Measurements from ENCODE around the gene SLC16A3. TPM values are rescaled to one million over a fixed set of nuclear protein-coding genes. Genes with fewer than 3 reads are reported as not detected.

Gene SLC16A3
- total RNA-seq, 2 experiments from 2014 or later, result 97.4 to 99.7 TPM

DNA sequence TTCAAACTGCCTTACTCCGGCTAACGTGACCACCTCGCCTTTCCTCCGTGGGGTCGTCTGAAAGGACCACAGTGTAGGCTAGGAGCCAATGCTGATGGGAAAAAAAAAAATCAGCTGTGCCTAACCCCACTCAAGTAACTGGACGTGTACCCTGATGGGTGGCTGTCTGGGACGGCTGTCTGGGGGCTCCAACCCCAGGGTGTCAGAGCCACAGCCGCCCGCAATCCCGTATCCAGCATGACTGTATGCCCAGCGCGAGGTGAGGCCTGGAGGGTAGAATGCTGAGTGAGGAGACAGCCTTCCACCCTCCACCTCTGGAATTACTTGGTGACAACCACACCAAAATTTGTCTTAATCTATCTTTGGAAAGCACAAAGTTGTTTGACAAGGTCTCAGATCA lies 41.8 kb downstream of the SLC16A3 start:
- no peaks in the 10 kb centered on the region for H3K9me3 Mint-ChIP-seq
- ChIA-PET POLR2A (interaction anchor here (0.5 kb wide), 1 partner anchor 19 kb away, joined by 3 read pairs; no protein-coding TSS in a partner anchor), CTCF (interaction anchor here (2.4 kb wide), 1 partner anchor 50 kb away, joined by 5 read pairs; no protein-coding TSS in a partner anchor)
- peaks cover 67% of the 10 kb centered on the region for H3K4me1 Mint-ChIP-seq (ENCODE audit: low read depth)
- no peak for DNase-seq
- H3K27me3 Mint-ChIP-seq, result no peaks in the 10 kb centered on the region
- peak overlapping the region; percentile 81 for H3K27ac Mint-ChIP-seq
- H3K36me3 Mint-ChIP-seq, result peaks cover 51% of the 10 kb centered on the region
- intact Hi-C loops (cut with micrococcal nuclease), result no loop called here
- peak overlapping the region; percentile 45 for H3K4me3 Mint-ChIP-seq

DNA sequence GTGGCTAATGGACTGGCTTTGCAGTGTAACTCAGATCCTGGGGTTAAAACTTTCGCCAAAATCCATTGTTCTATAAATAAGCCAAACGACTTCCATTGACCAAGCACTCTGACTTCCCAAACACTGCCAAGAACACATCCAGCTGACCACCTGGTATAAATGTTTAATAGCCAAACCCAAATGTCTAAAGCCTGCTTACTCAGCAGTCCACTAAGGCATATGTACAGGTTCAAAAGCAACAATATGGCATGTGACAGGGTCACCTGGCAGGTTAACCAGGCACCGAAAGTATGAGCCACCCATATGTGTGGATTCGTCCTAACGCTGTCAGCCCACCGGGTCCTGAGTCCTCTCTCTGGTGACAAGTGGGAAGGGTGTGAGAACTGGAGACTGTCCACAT lies 42.6 kb downstream of the SLC16A3 start:
- Mint-ChIP-seq H3K36me3 (peaks cover 43% of the 10 kb centered on the region), H3K4me1 (ENCODE audit: low read depth) (peaks cover 60% of the 10 kb centered on the region), H3K27me3 (no peaks in the 10 kb centered on the region), H3K9me3 (no peaks in the 10 kb centered on the region), H3K4me3 (peak overlapping the region; percentile 84), H3K27ac (peak overlapping the region; percentile 79)
- no peak for DNase-seq
- ChIA-PET CTCF (no interaction called here), POLR2A (no interaction called here)
- intact Hi-C loops (cut with micrococcal nuclease), result no loop called here

DNA sequence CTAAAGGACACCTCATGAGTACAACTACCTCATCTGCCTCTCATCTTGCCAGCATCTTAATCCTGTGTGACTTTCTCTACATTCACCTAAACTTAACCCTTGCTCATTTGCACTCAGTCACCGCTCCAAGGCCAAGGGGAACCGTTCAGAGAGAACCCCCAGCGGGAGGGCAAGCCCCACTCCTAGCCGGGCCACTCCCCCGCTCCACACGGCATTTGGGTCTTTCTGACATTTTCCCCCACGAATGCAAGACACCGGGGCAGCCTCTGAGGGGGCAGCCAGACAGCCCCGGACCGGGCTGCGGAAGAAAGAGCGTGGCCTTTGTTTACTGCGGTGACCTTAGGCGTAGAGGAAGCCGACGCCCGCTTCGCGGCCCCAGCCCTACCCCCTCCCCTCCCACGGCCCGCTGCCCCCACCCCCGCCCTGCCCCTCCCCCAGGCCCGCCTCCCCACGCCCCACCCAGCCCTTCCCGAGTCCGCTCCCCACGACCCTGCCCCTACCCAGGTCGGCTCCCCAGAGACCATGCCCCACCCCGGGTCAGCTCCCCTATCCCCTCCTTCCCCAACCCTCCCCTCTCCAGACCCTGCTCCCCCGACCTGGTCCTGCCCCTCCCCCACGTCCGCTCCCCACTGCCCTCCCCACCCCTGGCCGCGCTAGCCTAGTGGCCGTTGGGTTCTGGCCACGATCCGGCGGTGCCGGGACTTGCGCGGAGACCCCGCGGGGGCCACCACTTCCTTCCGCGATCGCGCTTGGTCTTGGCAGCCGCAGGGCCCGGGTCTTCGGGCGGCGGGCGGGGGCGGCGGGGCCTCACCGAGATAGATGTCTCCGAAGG lies 43.9 kb downstream of the SLC16A3 start:
- Mint-ChIP-seq H3K27me3 (no peaks in the 10 kb centered on the region), H3K27ac (peak overlapping the region; percentile 98), H3K36me3 (peaks cover 35% of the 10 kb centered on the region), H3K4me3 (peak overlapping the region; percentile 88), H3K4me1 (ENCODE audit: low read depth) (peaks cover 48% of the 10 kb centered on the region), H3K9me3 (no peaks in the 10 kb centered on the region)
- DNase-seq, result peak; percentile 52
- CTCF ChIA-PET, result interaction anchor here (1.3 kb wide), 1 partner anchor 26 kb away, joined by 10 read pairs; no protein-coding TSS in a partner anchor
- POLR2A ChIA-PET, result interaction anchor here (1.3 to 3.7 kb wide), 6 partner anchors 10 to 36 kb away, joined by 3 to 19 read pairs (median 6); no protein-coding TSS in a partner anchor
- intact Hi-C loops (cut with micrococcal nuclease), result loop anchor here (1.0 to 2.0 kb wide), 3 partner anchors 20 to 249 kb away; partner anchors contain the start of gene LRRC45

DNA sequence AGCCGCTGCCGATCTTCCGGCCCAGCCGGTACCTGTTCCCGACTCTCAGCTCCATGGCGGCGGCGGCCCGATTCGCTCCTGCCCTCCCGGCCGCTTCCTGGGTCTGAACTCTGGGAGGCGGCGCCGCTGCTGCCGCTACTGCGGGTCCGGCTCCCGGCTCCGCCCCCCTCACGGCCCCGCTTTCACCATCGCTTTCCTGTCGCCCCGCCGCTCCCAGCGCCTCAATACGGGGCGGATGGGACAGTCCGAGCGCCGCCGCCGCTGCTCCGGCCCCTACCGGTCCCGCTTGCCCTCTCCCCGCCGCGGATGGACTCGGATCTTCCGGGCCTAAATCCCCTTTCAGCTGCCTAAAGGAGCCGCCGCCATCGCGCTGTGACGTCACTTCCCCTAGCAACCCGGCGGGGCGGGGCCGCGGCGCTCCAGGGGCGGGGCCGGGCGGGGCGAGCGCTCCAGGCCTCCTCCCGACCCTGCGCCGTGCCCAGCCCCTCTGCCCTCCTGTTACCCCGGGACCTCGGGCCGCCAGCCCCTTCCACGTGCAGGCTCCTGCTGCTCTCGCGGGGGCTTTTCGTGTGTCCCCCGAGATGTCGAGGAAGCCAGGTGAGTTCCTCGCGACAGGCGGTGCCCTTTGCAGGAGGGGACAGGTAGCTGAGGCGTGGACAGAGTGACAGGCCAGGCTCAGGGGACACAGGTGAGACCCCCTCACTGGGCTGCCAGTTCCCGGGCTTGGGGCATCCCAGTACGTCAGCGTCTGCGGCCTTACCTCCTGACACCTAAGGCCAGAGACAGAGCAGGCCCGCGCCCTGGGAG lies 44.7 kb downstream of the SLC16A3 start, which contains the start of gene CSNK1D:
TSS of gene CSNK1D (minus strand) at position 374 of the 807 bp plus-strand sequence. CDS start at position 55, 319 bp downstream.
- intact Hi-C loops (cut with micrococcal nuclease), result loop anchor here (1.0 to 2.0 kb wide), 3 partner anchors 19 to 250 kb away; partner anchors contain the start of gene LRRC45
- H3K9me3 Mint-ChIP-seq, result no peaks in the 10 kb centered on the region
- peak; percentile 94 for DNase-seq
- POLR2A ChIA-PET, result interaction anchor here (0.8 to 3.7 kb wide), 8 partner anchors 9 to 47 kb away, joined by 3 to 19 read pairs (median 4); no protein-coding TSS in a partner anchor
- no peaks in the 10 kb centered on the region for H3K27me3 Mint-ChIP-seq
- H3K36me3 Mint-ChIP-seq, result peaks cover 29% of the 10 kb centered on the region
- H3K27ac Mint-ChIP-seq, result peak within 1 kb of the TSS; percentile 98
- CTCF ChIA-PET, result interaction anchor here (1.2 to 1.3 kb wide), 2 partner anchors 25 to 48 kb away, joined by 5 to 10 read pairs; no protein-coding TSS in a partner anchor
- peaks cover 40% of the 10 kb centered on the region for H3K4me1 Mint-ChIP-seq (ENCODE audit: low read depth)
- H3K4me3 Mint-ChIP-seq, result peak within 1 kb of the TSS; percentile 88

DNA sequence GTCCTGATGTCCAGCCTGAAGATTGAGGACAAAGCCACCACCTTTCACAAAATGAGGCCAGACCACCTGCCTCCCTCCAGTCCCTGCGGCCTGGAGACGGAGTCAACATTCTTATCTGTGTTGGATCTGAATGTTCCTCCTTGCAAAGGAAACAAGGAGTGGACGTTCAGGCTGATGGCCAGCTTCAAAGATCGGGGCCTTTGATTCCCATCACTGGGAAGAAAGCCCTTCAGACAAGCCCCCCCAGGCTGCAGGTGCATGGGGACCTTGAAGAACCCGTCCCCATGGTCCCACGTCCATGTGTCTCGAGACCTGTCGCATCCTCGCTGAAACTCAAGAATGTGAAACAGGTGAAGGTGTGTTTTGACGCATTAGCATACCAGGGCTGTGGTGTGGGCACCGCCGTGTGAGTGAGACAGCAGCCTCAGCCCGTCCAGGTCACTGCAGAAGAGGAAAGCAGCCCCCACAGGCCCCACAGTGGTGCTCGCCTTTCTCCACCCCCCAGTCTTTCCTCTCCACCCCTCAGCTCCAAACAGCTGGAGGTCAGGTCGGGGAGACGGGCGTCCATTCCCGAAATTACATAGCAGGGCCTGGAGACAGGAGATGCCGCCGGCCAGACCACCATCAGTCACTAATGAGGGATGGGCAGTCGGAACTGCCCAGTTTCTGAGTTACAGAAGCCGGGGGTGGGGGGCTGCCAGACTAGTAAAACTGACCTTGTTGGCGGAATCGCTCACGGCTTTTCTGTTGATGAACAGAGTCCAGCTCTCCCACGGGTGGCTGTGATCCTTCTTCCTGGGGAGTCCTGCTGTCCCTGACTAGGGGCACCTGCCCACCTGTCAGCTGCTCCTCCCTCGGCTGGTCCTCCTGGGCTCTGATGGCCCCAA lies 45.5 kb downstream of the SLC16A3 start:
- intact Hi-C loops (cut with micrococcal nuclease), result no loop called here
- no peak for DNase-seq
- Mint-ChIP-seq H3K4me3 (peak overlapping the region; percentile 88), H3K27ac (no peak overlapping the region), H3K4me1 (ENCODE audit: low read depth) (peaks cover 33% of the 10 kb centered on the region), H3K27me3 (no peaks in the 10 kb centered on the region), H3K9me3 (no peaks in the 10 kb centered on the region), H3K36me3 (peaks cover 26% of the 10 kb centered on the region)
- CTCF ChIA-PET, result interaction anchor here (0.9 to 1.3 kb wide), 3 partner anchors 24 to 69 kb away, joined by 3 to 10 read pairs (median 5); no protein-coding TSS in a partner anchor
- POLR2A ChIA-PET, result interaction anchor here (0.8 to 3.7 kb wide), 7 partner anchors 8 to 47 kb away, joined by 3 to 19 read pairs (median 5); no protein-coding TSS in a partner anchor

DNA sequence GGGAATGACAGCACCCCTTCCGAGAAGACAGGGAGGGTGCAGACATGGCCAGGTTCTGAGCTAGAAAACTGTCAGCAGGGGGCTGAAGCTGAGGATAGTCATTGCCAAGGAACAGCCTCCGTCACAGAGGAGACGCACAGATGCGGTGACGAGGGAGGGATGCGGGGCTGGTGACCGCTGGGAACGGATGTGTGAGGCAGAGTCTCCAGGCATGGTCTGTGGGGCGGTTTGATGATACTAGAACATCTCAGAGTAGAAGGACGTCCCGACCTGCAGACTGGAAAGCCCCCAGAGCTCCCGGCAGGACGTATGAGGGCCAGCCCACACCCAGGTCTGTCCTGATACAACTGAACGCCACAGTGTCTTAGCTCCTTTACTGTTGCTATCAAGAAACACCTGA lies 46.5 kb downstream of the SLC16A3 start:
- POLR2A ChIA-PET, result interaction anchor here (3.7 kb wide), 1 partner anchor 23 kb away, joined by 19 read pairs; no protein-coding TSS in a partner anchor
- Mint-ChIP-seq H3K9me3 (no peaks in the 10 kb centered on the region), H3K4me3 (no peak overlapping the region), H3K4me1 (ENCODE audit: low read depth) (peaks cover 23% of the 10 kb centered on the region), H3K27me3 (no peaks in the 10 kb centered on the region), H3K36me3 (peaks cover 20% of the 10 kb centered on the region), H3K27ac (no peak overlapping the region)
- CTCF ChIA-PET, result no interaction called here
- intact Hi-C loops (cut with micrococcal nuclease), result no loop called here
- no peak for DNase-seq

DNA sequence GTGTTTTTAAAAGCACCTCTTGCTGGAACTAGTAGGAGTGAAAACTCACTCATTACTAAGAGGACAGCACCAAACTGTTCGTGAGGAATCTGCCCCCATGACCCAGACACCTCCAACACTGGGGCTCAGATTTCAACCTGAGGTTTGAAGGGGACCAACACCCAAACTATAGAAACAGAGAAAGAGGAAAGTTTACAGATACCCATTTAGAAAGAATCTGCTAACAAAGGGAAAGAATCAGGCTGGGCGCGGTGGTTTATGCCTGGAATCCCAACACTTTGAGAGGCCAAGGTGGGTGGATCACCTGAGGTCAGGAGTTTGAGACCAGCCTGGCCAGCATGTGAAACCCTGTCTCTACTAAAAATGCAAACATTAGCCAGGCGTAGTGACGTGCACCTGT lies 48.1 kb downstream of the SLC16A3 start:
- CTCF ChIA-PET, result interaction anchor here (0.8 to 1.3 kb wide), 2 partner anchors 71 to 74 kb away, joined by 3 read pairs; no protein-coding TSS in a partner anchor
- POLR2A ChIA-PET, result interaction anchor here (0.5 to 0.6 kb wide), 2 partner anchors 30 to 125 kb away, joined by 3 to 4 read pairs; no protein-coding TSS in a partner anchor
- DNase-seq, result no peak
- peaks cover 18% of the 10 kb centered on the region for H3K4me1 Mint-ChIP-seq (ENCODE audit: low read depth)
- H3K36me3 Mint-ChIP-seq, result peaks cover 7% of the 10 kb centered on the region
- intact Hi-C loops (cut with micrococcal nuclease), result no loop called here
- H3K27me3 Mint-ChIP-seq, result no peaks in the 10 kb centered on the region
- no peak overlapping the region for H3K27ac Mint-ChIP-seq
- H3K9me3 Mint-ChIP-seq, result no peaks in the 10 kb centered on the region
- no peak overlapping the region for H3K4me3 Mint-ChIP-seq

DNA sequence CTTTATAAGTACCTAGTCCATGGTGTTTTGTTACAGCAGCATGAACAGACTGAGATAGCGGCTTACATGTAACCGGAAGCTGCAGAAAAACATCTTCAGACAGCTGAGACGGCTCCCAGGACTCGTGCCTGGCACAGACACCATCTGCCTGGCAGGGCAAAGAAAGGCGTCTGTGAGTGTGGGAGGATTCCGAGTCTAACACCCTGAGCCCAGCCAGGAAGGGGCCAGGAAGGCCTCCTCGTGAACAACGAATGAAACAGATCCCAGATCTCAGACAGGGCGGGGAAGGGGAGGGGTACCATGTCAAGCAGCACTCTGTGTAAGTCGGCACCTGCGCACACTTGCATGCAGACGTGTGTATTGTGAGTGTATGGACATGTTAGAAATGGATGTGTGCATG lies 49.0 kb downstream of the SLC16A3 start:
- ChIA-PET POLR2A (no interaction called here), CTCF (interaction anchor here (1.3 kb wide), 1 partner anchor 72 kb away, joined by 3 read pairs; no protein-coding TSS in a partner anchor)
- intact Hi-C loops (cut with micrococcal nuclease), result no loop called here
- H3K27me3 Mint-ChIP-seq, result no peaks in the 10 kb centered on the region
- no peak overlapping the region for H3K27ac Mint-ChIP-seq
- H3K9me3 Mint-ChIP-seq, result no peaks in the 10 kb centered on the region
- no peak overlapping the region for H3K4me3 Mint-ChIP-seq
- DNase-seq, result no peak
- H3K4me1 Mint-ChIP-seq (ENCODE audit: low read depth), result peaks cover 17% of the 10 kb centered on the region
- H3K36me3 Mint-ChIP-seq, result no peaks in the 10 kb centered on the region

DNA sequence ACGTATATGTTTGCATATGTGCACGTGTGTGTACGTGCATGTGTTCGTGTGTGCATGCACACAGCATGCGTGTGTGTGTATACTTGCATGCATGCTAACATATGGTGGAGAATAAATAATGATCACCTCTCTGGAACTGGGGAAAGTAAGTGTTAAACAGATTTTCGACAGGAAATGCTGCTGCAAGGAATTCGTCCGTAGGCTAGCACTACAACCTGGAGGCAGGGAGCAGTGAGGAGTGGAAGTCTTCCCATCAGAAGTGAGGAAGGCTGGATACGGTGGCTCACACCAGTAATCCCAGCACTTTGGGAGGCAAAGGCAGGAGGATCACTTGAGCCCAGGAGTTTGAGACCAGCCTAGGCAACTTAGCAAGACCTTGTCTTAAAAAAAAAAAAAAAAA lies 49.5 kb downstream of the SLC16A3 start:
- Mint-ChIP-seq H3K4me3 (no peak overlapping the region), H3K4me1 (ENCODE audit: low read depth) (peaks cover 21% of the 10 kb centered on the region), H3K27ac (no peak overlapping the region), H3K27me3 (no peaks in the 10 kb centered on the region), H3K36me3 (no peaks in the 10 kb centered on the region), H3K9me3 (no peaks in the 10 kb centered on the region)
- ChIA-PET CTCF (no interaction called here), POLR2A (no interaction called here)
- no peak for DNase-seq
- intact Hi-C loops (cut with micrococcal nuclease), result no loop called here

DNA sequence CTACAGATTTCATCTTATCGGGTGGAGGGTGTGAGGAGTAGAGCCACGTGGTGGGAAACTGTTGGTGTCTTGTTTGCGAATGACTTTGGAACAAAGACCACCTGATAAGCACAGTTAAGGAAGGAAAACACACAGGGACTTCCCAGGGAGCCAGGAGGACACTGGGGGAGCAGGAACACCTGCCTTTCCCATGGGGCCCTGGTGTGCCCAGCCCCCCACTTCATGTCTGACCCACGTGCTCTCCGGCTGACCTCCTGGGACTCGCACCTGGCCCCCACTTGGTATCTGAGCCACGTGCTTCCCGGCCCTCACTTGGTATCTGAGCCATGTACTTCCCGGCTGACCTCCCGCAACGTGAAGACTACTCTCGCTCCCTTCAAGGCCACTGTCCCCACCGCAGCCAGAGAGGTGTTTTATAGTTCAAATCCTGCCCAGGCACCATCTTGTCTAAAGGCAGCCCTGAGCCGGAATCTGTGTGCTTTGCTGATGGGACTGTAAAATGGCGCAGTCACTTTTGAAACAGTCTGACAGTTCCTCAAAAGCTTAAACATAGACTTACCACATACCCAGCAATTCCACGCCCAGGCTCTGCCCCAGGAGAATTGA lies 50.0 kb downstream of the SLC16A3 start:
- DNase-seq, result no peak
- H3K4me1 Mint-ChIP-seq (ENCODE audit: low read depth), result peaks cover 27% of the 10 kb centered on the region
- no peak overlapping the region for H3K4me3 Mint-ChIP-seq
- intact Hi-C loops (cut with micrococcal nuclease), result no loop called here
- CTCF ChIA-PET, result no interaction called here
- no peaks in the 10 kb centered on the region for H3K27me3 Mint-ChIP-seq
- H3K36me3 Mint-ChIP-seq, result no peaks in the 10 kb centered on the region
- POLR2A ChIA-PET, result no interaction called here
- H3K27ac Mint-ChIP-seq, result no peak overlapping the region
- H3K9me3 Mint-ChIP-seq, result no peaks in the 10 kb centered on the region
